ENCODE results near the gene ZNF776. TPM values are rescaled to one million over a fixed set of nuclear protein-coding genes. Genes with fewer than 3 reads are reported as not detected.

The ZNF776 gene
- total RNA-seq, 1 donor from 2014 or later, result 15.1 TPM

GRCh38 chr19:57800696-57801095, 54.1 kb downstream of the ZNF776 start:
- intact Hi-C loops (cut with DNase I), result no loop called here
- peaks cover 8% of the 10 kb centered on the region for H3K36me3 ChIP-seq
- TF ChIP-seq CTCF (IDR thresholded peaks at IDR 0.05), result no peak
- ATAC-seq (no peak), DNase-seq (no peak)
- peaks cover 18% of the 10 kb centered on the region for H3K4me1 ChIP-seq
- H3K27ac ChIP-seq, result no peak overlapping the region
- H3K27me3 ChIP-seq, result no peaks in the 10 kb centered on the region
- H3K9me3 ChIP-seq, result no peaks in the 10 kb centered on the region
- H3K4me3 ChIP-seq, result no peak overlapping the region

- DNase-seq (no peak), ATAC-seq (no peak)
- no peak overlapping the region for H3K4me3 ChIP-seq
- intact Hi-C loops (cut with DNase I), result no loop called here
- no peaks in the 10 kb centered on the region for H3K36me3 ChIP-seq
- no peak overlapping the region for H3K27ac ChIP-seq
- H3K27me3 ChIP-seq, result no peaks in the 10 kb centered on the region
- TF ChIP-seq CTCF (IDR thresholded peaks at IDR 0.05), result no peak
- no peaks in the 10 kb centered on the region for H3K9me3 ChIP-seq
- peaks cover 20% of the 10 kb centered on the region for H3K4me1 ChIP-seq
These were observed 55.7 kb downstream of the ZNF776 start for GRCh38 chr19:57802269-57802668.

- H3K4me3 ChIP-seq, result peak overlapping the region; percentile 56
- peaks cover 8% of the 10 kb centered on the region for H3K36me3 ChIP-seq
- H3K27ac ChIP-seq, result peak overlapping the region; percentile 80
- no peaks in the 10 kb centered on the region for H3K27me3 ChIP-seq
- no peak for TF ChIP-seq CTCF (IDR thresholded peaks at IDR 0.05)
- intact Hi-C loops (cut with DNase I), result no loop called here
- ATAC-seq, result no peak
- H3K9me3 ChIP-seq, result no peaks in the 10 kb centered on the region
- peaks cover 20% of the 10 kb centered on the region for H3K4me1 ChIP-seq
- DNase-seq, result no peak
These were observed 56.6 kb downstream of the ZNF776 start for GRCh38 chr19:57803265-57803593.

- ATAC-seq (peak; percentile 64), DNase-seq (peak; percentile 63)
- peak overlapping the region; percentile 80 for H3K27ac ChIP-seq
- no peak for TF ChIP-seq CTCF (IDR thresholded peaks at IDR 0.05)
- no peaks in the 10 kb centered on the region for H3K27me3 ChIP-seq
- H3K36me3 ChIP-seq, result peaks cover 12% of the 10 kb centered on the region
- H3K4me3 ChIP-seq, result peak overlapping the region; percentile 56
- no peaks in the 10 kb centered on the region for H3K9me3 ChIP-seq
- peaks cover 20% of the 10 kb centered on the region for H3K4me1 ChIP-seq
- intact Hi-C loops (cut with DNase I), result no loop called here
These were observed 57.1 kb downstream of the ZNF776 start for GRCh38 chr19:57803594-57804325.

- Histone ChIP-seq H3K4me3 (no peak overlapping the region), H3K27ac (no peak overlapping the region), H3K4me1 (peaks cover 22% of the 10 kb centered on the region), H3K9me3 (no peaks in the 10 kb centered on the region), H3K36me3 (peaks cover 26% of the 10 kb centered on the region), H3K27me3 (no peaks in the 10 kb centered on the region)
- intact Hi-C loops (cut with DNase I), result no loop called here
- TF ChIP-seq CTCF (IDR thresholded peaks at IDR 0.05), result no peak
- DNase-seq (no peak), ATAC-seq (no peak)
These were observed 60.9 kb downstream of the ZNF776 start for GRCh38 chr19:57807541-57807940.

Other genes starting within 250 kb of the ZNF776 start
- 7.1 TPM for gene ZNF773, start 246.9 kb upstream of the ZNF776 start, total RNA-seq
- gene ZNF549, start 219.5 kb upstream of the ZNF776 start, total RNA-seq, result 6.4 TPM
- 6.3 TPM for gene ZNF550, start 187.0 kb upstream of the ZNF776 start, total RNA-seq
- 5.6 TPM for gene ZNF416, start 167.9 kb upstream of the ZNF776 start, total RNA-seq
- gene ZIK1, start 162.7 kb upstream of the ZNF776 start, total RNA-seq, result 2.9 TPM
- gene ZNF530, start 146.9 kb upstream of the ZNF776 start, total RNA-seq, result 2.9 TPM
- 18.9 TPM for gene ZNF134, start 132.6 kb upstream of the ZNF776 start, total RNA-seq
- gene ZNF211, start 113.6 kb upstream of the ZNF776 start, total RNA-seq, result 13.3 TPM
- gene ZSCAN4, start 77.9 kb upstream of the ZNF776 start, total RNA-seq, result not detected
- 5.5 TPM for gene ZNF551, start 64.8 kb upstream of the ZNF776 start, total RNA-seq
- 4.5 TPM for gene ZNF154, start 37.6 kb upstream of the ZNF776 start, total RNA-seq
- gene ZNF671, start 19.2 kb upstream of the ZNF776 start, total RNA-seq, result 7.1 TPM
- gene ZNF586, start 22.9 kb downstream of the ZNF776 start, total RNA-seq, result 18.5 TPM
- gene ZNF552, start 68.1 kb downstream of the ZNF776 start, total RNA-seq, result 10.9 TPM
- 12.2 TPM for gene ZNF587B, start 83.5 kb downstream of the ZNF776 start, total RNA-seq
- 27.3 TPM for gene ZNF587, start 103.0 kb downstream of the ZNF776 start, total RNA-seq
- 12.3 TPM for gene ZNF814, start 142.2 kb downstream of the ZNF776 start, total RNA-seq
- 17.7 TPM for gene ZNF417, start 169.8 kb downstream of the ZNF776 start, total RNA-seq
- 5.0 TPM for gene ZNF418, start 188.6 kb downstream of the ZNF776 start, total RNA-seq
- 5.8 TPM for gene ZNF256, start 200.9 kb downstream of the ZNF776 start, total RNA-seq
- 0.90 TPM for gene C19orf18, start 227.7 kb downstream of the ZNF776 start, total RNA-seq

Measured in upper lobe of right lung (tissue), 1 donor.